ENCODE results near the gene MINAR1. TPM values are rescaled to one million over a fixed set of nuclear protein-coding genes. Genes with fewer than 3 reads are reported as not detected.

Gene MINAR1
- total RNA-seq, 2 experiments from 2014 or later = 1.8 to 2.0 TPM

DNA sequence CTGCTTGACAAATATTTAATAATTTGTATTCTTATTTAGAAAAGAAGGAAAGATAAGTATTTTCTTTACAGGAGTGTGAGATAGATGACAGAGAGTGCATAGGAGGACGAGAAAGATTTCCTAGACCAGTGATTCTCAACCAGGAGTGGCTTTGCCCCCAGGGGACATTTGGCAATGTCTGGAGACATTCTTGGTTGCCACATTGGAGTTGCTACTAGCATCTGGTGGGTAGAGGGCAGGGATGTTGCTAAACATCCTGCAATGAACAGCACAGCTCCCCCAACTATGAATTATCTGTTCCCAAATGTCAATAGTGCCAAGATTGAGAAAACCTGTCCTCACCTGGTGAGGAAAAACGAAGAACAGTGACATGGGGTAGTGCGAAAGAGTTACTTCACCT, 30.8 kb upstream of the MINAR1 start:
- no peak for TF ChIP-seq EZH2phosphoT487 (IDR thresholded peaks at IDR 0.05; ENCODE audit: borderline replicate concordance, low read depth, low read length)
- TF ChIP-seq, protein P1, sequence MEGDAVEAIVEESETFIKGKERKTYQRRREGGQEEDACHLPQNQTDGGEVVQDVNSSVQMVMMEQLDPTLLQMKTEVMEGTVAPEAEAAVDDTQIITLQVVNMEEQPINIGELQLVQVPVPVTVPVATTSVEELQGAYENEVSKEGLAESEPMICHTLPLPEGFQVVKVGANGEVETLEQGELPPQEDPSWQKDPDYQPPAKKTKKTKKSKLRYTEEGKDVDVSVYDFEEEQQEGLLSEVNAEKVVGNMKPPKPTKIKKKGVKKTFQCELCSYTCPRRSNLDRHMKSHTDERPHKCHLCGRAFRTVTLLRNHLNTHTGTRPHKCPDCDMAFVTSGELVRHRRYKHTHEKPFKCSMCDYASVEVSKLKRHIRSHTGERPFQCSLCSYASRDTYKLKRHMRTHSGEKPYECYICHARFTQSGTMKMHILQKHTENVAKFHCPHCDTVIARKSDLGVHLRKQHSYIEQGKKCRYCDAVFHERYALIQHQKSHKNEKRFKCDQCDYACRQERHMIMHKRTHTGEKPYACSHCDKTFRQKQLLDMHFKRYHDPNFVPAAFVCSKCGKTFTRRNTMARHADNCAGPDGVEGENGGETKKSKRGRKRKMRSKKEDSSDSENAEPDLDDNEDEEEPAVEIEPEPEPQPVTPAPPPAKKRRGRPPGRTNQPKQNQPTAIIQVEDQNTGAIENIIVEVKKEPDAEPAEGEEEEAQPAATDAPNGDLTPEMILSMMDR (conservative IDR thresholded peaks at IDR 0.05; ENCODE audit: low read length) = no peak

GRCh38 chr15:79402136-79402535, 30.0 kb upstream of the MINAR1 start:
- CTCF ChIA-PET (ENCODE audit: unreplicated experiment) = no interaction called here
- no TSS peak for BruUV-seq (replicated peaks)
- Histone ChIP-seq H3K4me2 (ENCODE audit: low read length) (no peak overlapping the region), H3K36me3 (ENCODE audit: insufficient read depth, low read length) (no peaks in the 10 kb centered on the region), H3K9me3 (ENCODE audit: low read length) (no peaks in the 10 kb centered on the region), H3K4me3 (ENCODE audit: low read depth, low read length, poor library complexity, severe bottlenecking) (no peak overlapping the region), H3K9me2 (ENCODE audit: insufficient read depth, low read length) (no peaks in the 10 kb centered on the region), H3K27ac (ENCODE audit: low read depth, low read length, poor library complexity, severe bottlenecking) (no peak overlapping the region), H2AFZ (ENCODE audit: low read length) (no peak overlapping the region), H3K79me2 (ENCODE audit: insufficient read depth, low read depth, low read length) (no peaks in the 10 kb centered on the region), H4K20me1 (ENCODE audit: insufficient read depth, low read length) (no peaks in the 10 kb centered on the region), H3K4me1 (ENCODE audit: insufficient read depth, low read length, poor library complexity, severe bottlenecking) (no peaks in the 10 kb centered on the region)
- no peak for DNase-seq (ENCODE audit: low spot score)
- no peak for TF ChIP-seq EZH2phosphoT487 (IDR thresholded peaks at IDR 0.05; ENCODE audit: borderline replicate concordance, low read depth, low read length)
- TF ChIP-seq, protein P1 (conservative IDR thresholded peaks at IDR 0.05; ENCODE audit: low read length) = no peak
- POLR2A ChIA-PET = no interaction called here
- intact Hi-C loops (cut with micrococcal nuclease; ENCODE audit: unreplicated experiment) = no loop called here

More for the DNA sequence above, 30.8 kb upstream of the MINAR1 start:
- Histone ChIP-seq H3K27ac (ENCODE audit: low read depth, low read length, poor library complexity, severe bottlenecking) (no peak overlapping the region), H3K9me2 (ENCODE audit: insufficient read depth, low read length) (no peaks in the 10 kb centered on the region), H3K9me3 (ENCODE audit: low read length) (no peaks in the 10 kb centered on the region), H3K4me2 (ENCODE audit: low read length) (no peak overlapping the region), H3K4me3 (ENCODE audit: low read depth, low read length, poor library complexity, severe bottlenecking) (no peak overlapping the region), H2AFZ (ENCODE audit: low read length) (no peak overlapping the region), H4K20me1 (ENCODE audit: insufficient read depth, low read length) (no peaks in the 10 kb centered on the region), H3K79me2 (ENCODE audit: insufficient read depth, low read depth, low read length) (no peaks in the 10 kb centered on the region), H3K4me1 (ENCODE audit: insufficient read depth, low read length, poor library complexity, severe bottlenecking) (no peaks in the 10 kb centered on the region), H3K36me3 (ENCODE audit: insufficient read depth, low read length) (no peaks in the 10 kb centered on the region)
- ChIA-PET POLR2A (no interaction called here), CTCF (ENCODE audit: unreplicated experiment) (no interaction called here)
- intact Hi-C loops (cut with micrococcal nuclease; ENCODE audit: unreplicated experiment) = no loop called here
- BruUV-seq (replicated peaks) = no TSS peak
- no peak for DNase-seq (ENCODE audit: low spot score)

DNA sequence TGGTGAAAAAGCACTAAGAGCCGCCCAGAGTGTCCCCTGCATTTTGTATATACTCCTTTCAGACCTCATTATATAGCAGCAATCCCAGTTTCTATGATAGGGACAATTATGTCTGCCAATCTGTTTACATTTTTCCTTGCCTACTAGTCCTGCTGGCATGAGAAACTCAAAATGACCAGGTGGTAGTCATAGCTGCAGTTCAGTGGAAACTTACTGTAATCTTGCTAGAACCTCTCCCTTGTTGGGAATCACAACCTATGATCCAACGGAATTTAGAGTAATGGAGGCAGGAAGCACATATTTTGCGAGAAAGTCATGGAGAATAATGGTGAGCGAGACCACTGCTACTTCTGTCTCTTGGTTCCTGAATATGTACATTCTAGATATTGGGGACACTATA, 28.6 kb upstream of the MINAR1 start:
- intact Hi-C loops (cut with micrococcal nuclease; ENCODE audit: unreplicated experiment) = no loop called here
- Histone ChIP-seq H3K27ac (ENCODE audit: low read depth, low read length, poor library complexity, severe bottlenecking) (no peak overlapping the region), H3K9me2 (ENCODE audit: insufficient read depth, low read length) (no peaks in the 10 kb centered on the region), H2AFZ (ENCODE audit: low read length) (no peak overlapping the region), H3K9me3 (ENCODE audit: low read length) (no peaks in the 10 kb centered on the region), H3K4me1 (ENCODE audit: insufficient read depth, low read length, poor library complexity, severe bottlenecking) (no peaks in the 10 kb centered on the region), H3K36me3 (ENCODE audit: insufficient read depth, low read length) (no peaks in the 10 kb centered on the region), H4K20me1 (ENCODE audit: insufficient read depth, low read length) (no peaks in the 10 kb centered on the region), H3K79me2 (ENCODE audit: insufficient read depth, low read depth, low read length) (no peaks in the 10 kb centered on the region), H3K4me3 (ENCODE audit: low read depth, low read length, poor library complexity, severe bottlenecking) (no peak overlapping the region), H3K4me2 (ENCODE audit: low read length) (no peak overlapping the region)
- no TSS peak for BruUV-seq (replicated peaks)
- ChIA-PET CTCF (ENCODE audit: unreplicated experiment) (no interaction called here), POLR2A (interaction anchor here (0.6 kb wide), 1 partner anchor 742 kb away, joined by 3 read pairs; no protein-coding TSS in a partner anchor)
- no peak for TF ChIP-seq EZH2phosphoT487 (IDR thresholded peaks at IDR 0.05; ENCODE audit: borderline replicate concordance, low read depth, low read length)
- TF ChIP-seq, protein P1 (conservative IDR thresholded peaks at IDR 0.05; ENCODE audit: low read length) = no peak
- DNase-seq (ENCODE audit: low spot score) = no peak

Measured in OCI-LY7 (cell line).